Esophagus squamous epithelium (tissue), 4 donors: ENCODE data around the gene SRSF2.

ENCODE experiments used
- CTCF ChIP-seq, 6 experiments: fragments of 450-650 bp in 4 of 6; fragments of 200-600 bp in 2 of 6; sonication (generic) in 2 of 6; IDR thresholded peaks; one replicate each; pipeline ENCODE4 v1.5.1; 2016 to 2019; ENCODE audit warnings: antibody characterized with exemption in 6 of 6, mild to moderate bottlenecking in 4 of 6, moderate library complexity in 4 of 6
- POLR2A ChIP-seq, 4 donors: fragments of 450-650 bp; IDR thresholded peaks; one replicate each; pipeline ENCODE4 v1.6.1; 2017; ENCODE audit warnings: antibody characterized with exemption in 4 of 4, mild to moderate bottlenecking in 4 of 4, moderate library complexity in 3 of 4

- TF ChIP-seq CTCF (IDR thresholded peaks at IDR 0.05) = no peak
- no peak for TF ChIP-seq POLR2A (IDR thresholded peaks at IDR 0.05)
Measured at GRCh38 chr17:76723812-76724211, 13.3 kb downstream of the SRSF2 start.
